LNCaP clone FGC (cell line): Measurements from ENCODE around the gene FGD6.
"Not testable (repeated sequence)": the region's sequence is repeated elsewhere in the genome, so short reads cannot be mapped to it uniquely, and the experiment has no call there.

Experiments used
- DNase-seq: peaks from one replicate; pipeline ENCODE4 v3.0.0-alpha.2; 2011; ENCODE audit warnings: low read depth
- H3K4me3 ChIP-seq: 2 replicates; pipeline ENCODE4 v1.5.1; 2011; ENCODE audit warnings: mild to moderate bottlenecking, low read depth, low read length, control low read depth
- CTCF ChIP-seq: IDR thresholded peaks from 2 replicates; pipeline ENCODE4 v1.5.1; 2012; ENCODE audit warnings: mild to moderate bottlenecking; ENCODE audit not compliant: control insufficient read depth, insufficient read depth; ENCODE audit errors: extremely low read depth

The FGD6 gene

DNA sequence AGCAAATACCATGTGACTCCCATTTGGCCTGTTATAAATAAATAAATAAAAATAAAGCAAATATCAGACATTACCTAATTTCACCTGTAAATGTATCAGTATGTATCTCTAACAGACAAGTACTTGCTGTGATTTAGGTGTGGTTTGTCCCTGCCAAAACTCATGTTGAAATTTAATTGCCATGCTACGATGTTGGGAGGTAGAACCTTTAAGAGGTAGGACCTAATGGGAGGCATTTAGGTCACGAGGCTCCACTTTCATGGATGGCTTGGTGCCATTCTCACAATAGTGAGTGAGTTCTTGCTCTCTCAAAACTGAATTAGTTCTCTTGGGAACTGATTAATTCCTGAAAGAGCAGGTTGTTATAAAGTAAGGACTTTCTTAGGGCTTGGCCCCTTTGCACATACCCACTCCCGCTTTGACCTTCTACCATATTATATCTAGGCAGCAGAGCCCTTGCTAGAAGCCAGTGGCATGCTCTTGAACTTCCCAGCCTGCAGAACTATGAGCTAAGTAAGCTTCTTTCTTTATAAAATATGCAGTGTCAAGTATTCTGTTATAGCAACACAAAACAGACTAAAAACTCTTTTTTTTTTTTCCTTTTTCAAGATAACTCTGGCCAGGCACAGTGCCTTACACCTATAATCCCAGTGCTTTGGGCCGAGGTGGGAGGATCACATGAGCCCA lies 26.4 kb upstream of the FGD6 start:
- no peak for TF ChIP-seq CTCF

DNA sequence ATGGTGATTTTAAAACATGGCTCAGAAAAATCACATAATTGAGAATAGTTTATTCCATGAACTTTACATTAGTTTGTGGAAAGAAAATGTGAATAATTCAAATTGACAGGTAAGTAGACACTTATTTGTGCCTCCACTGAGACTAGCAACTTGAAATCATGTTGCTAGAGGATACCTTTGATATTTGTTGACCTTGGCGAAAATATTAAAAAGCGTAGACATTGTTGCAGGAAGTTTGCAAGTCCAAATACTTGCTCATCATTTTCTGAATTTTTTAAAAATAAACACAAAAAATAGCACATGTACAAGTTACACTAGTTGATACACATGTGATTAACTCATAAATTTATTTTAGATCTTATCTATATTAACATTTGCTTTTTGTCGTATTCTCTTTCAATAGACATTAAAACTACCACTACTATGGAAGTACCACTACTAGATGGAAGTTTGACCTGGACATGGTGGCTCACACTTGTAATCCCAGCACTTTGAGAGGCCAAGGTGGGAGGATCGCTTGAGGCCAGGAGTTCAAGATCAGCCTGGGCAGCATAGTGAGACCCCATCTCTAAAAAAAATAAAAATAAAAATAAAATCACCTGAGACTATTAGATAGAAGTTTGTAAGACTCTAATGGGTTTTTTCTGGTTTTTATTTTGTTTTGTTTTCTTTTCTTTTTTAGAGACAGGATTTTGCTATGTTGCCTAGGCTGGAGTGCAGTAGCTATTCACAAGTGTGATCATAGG lies 24.7 kb upstream of the FGD6 start:
- H3K4me3 ChIP-seq = no peak overlapping the region
- no peak for TF ChIP-seq CTCF
- no peak for DNase-seq

More for the DNA sequence above, 26.4 kb upstream of the FGD6 start:
- H3K4me3 ChIP-seq = no peak overlapping the region
- peak; percentile 88 for DNase-seq

- not testable (repeated sequence) for H3K4me3 ChIP-seq, DNase-seq
These were observed 23.9 kb upstream of the FGD6 start for GRCh38 chr12:95241138-95241537.

GRCh38 chr12:95240556-95240955 lies 23.3 kb upstream of the FGD6 start:
- no peak overlapping the region for H3K4me3 ChIP-seq
- no peak for TF ChIP-seq CTCF
- DNase-seq = no peak

- H3K4me3 ChIP-seq, DNase-seq: not testable (repeated sequence)
These were observed 22.6 kb upstream of the FGD6 start for GRCh38 chr12:95239835-95240234.

GRCh38 chr12:95239216-95239615 lies 21.9 kb upstream of the FGD6 start:
- DNase-seq = no peak
- no peak for TF ChIP-seq CTCF
- no peak overlapping the region for H3K4me3 ChIP-seq

GRCh38 chr12:95238150-95238549 lies 20.9 kb upstream of the FGD6 start:
- no peak overlapping the region for H3K4me3 ChIP-seq
- no peak for TF ChIP-seq CTCF
- no peak for DNase-seq

- no peak overlapping the region for H3K4me3 ChIP-seq
- TF ChIP-seq CTCF = no peak
- DNase-seq = no peak
These were observed 20.0 kb upstream of the FGD6 start for GRCh38 chr12:95237315-95237714.

DNA sequence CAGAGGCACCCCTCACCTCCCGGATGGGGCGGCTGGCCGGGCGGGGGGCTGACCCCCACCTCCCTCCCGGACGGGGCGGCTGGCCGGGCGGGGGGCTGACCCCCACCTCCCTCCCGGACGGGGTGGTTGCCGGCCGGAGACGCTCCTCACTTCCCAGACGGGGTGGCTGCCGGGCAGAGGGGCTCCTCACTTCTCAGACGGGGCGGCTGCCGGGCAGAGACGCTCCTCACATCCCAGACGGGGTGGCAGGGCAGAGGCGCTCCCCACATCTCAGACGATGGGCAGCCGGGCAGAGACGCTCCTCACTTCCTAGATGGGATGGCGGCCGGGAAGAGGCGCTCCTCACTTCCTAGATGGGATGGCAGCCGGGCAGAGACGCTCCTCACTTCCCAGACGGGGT lies 18.4 kb upstream of the FGD6 start:
- not testable (repeated sequence) for H3K4me3 ChIP-seq, DNase-seq

GRCh38 chr12:95234187-95234586 lies 16.9 kb upstream of the FGD6 start:
- not testable (repeated sequence) for DNase-seq, H3K4me3 ChIP-seq
